ENCODE measurements around the gene MAD2L1BP.
A peak's percentile ranks its signal among the peaks of the same experiment; 100 is the strongest.

Gene MAD2L1BP

GRCh38 chr6:43667245-43668150 lies 31.9 kb downstream of the MAD2L1BP start:
- DNase-seq = peak; percentile 79

GRCh38 chr6:43668151-43669028 lies 32.8 kb downstream of the MAD2L1BP start:
- DNase-seq = peak; percentile 94

GRCh38 chr6:43669050-43669921 lies 33.6 kb downstream of the MAD2L1BP start:
- DNase-seq = no peak

DNA sequence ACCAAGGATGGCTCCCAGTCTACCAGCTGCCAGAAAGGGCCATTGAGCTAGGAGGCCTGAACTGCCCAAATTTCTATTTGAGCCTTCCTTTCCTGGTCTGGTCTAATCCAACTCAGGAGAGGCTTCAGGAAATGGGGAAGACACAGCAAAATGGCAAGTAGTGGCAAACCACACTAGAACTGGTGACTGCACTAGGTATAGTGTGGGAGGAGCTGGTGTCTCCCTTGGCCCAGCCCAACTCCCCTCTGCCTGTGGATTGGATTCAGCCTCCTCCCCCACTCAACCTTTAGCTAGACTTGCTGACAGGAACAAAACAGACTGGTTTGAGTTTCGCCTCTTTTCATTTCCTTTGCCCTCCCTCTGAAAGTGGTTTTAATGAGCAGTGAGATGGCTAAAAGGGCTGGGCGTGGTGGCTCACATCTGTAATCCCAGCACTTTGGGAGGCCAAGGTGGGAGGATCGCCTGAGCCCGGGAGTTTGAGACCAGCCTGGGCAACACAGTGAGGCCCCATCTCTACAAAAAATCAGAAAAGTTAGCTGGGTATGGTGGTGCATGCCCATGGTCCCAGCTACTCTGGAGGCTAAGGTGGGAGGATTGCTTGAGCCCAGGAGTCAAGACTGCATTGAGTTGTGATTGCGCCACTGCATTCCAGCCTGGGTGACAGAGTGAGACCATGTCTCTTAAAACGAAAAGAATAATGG lies 34.4 kb downstream of the MAD2L1BP start:
- peak; percentile 57 for DNase-seq

DNA sequence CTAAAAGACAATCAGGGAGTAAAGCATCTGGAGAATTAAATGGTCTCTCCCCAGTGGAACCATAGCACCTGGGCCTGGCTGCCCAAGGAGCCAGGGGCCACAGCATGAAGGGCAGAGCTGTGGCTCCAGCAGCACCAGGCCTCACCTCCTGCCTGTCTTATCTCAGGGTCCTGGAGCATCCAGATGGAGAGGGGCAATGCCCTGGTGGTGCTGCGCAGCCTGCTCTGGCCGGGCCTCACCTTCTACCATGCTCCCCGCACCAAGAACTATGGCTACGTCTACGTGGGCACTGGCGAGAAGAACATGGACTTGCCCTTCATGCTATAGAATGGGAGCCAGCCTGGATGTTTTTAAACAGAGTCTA lies 35.0 kb downstream of the MAD2L1BP start:
- DNase-seq = no peak

DNA sequence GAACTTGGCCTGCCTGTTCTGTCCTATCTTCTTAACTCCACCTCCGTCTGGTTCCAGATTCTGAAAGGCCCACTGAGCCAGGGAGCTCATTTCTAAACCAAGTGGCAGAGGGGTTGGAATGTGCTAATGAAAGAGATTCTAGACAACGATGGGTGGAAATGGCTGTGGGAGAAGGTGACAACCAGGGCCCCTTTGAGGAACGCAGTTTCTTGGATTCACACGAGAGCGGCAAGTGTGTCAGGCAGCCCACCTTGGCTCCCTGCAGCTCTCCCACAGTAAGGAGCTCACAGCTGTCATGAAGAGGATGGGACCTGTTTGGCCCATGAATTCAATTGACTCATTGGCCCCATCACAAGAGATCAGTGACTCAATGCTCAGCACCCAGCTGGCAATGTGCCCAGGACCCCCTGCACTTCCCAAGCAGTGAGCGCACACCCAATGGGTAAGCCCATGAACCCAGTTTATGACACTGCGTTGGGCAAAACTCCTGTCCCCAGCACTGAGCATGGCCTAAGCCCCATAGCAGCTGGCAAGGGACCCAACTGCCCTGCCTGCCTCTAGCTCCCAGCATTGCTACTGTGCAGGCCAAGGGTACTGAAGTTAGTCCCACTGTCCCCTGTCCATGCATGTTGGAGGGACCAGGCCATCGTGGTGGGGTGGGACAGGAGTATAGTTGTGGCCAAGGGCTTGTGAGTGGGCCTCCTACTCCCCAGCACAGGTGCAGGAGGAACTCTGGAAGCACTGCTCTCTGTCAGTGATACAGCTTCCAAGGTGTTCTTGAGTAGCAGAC lies 35.6 kb downstream of the MAD2L1BP start:
- DNase-seq = no peak

DNA sequence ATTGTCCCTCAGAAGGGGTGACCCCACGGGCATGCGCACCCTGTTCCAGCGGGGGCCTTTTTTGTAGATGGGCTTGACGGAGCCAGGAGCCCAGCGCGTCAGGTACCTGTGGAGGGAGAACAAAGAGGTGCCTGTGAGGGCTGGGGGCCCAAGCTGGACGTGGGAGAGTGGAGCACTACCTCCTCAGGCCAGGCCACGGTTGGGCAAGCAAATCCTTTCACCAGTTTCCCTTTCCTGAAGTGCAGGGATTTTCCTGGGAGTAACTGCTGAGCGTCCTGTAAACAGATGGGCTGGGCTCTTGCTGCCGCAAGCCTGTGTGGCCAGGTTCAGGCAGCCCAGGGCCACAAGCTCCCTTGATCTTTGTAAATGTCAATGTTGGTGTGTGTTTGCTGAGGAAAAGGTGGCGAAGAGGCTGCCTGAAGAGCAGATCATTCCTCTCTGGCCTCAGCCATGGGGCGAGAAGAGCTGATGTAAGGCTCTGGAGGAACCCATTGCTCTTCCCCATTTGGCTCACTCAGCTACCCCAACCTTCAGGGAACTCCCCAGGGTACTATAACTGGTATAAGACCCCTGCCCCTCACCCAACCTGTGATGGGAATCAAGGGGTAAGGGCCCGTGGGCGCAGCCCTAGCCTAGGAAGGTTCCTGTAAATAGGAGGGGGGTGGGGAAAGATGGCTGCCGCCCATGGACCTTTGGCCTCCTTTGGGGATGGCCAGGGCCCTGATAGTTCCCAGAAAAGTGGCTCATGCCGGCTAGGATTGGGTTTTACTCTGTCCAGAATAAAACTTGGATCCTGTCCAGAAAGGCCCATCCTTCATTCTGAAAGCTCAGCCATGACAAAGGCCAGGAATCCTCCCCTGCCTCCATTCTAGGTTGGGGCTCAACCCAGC lies 36.4 kb downstream of the MAD2L1BP start:
- DNase-seq = no peak

- no peak for DNase-seq
These were observed 37.9 kb downstream of the MAD2L1BP start for GRCh38 chr6:43673444-43674084.

DNA sequence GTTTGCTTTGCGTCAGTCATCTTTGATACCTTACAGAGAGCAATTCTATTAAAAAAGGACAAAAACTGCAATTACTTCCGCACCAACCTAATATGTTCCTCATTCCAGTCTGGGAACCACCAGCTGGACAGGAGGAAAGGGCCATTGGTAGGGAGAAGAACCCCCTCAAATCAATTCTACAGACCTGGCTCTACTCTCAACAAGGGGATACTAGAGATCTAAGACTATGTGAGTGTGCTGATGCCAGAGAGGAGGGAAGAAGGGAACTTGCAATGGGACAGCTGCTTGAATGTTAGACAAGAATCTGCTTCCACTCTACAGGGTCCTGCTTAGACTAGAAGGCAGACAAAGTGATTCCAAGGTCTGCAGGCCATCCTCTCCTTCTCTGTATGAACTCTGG lies 38.7 kb downstream of the MAD2L1BP start:
- DNase-seq = no peak

DNA sequence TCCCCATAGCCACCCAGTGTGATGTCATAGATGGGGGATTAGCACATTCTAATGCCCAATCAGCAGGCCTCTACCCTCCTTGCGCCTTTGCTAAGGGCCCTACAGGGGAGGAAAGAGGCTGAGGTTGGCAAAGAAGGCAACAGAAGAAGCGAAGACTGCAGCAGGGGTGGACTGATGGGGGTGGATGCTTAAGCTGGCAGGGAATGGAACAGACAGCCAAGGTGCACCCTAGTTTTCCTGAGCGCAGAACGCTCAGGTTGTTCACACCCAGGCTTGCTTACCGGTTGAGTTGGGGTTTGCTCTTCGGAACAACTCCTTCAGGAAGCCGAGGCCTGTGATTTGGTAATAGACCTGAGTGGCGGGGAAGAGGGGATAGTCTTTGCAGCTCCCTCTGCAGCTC lies 39.3 kb downstream of the MAD2L1BP start:
- DNase-seq = no peak

GRCh38 chr6:43676962-43677606 lies 41.4 kb downstream of the MAD2L1BP start:
- DNase-seq = no peak

DNA sequence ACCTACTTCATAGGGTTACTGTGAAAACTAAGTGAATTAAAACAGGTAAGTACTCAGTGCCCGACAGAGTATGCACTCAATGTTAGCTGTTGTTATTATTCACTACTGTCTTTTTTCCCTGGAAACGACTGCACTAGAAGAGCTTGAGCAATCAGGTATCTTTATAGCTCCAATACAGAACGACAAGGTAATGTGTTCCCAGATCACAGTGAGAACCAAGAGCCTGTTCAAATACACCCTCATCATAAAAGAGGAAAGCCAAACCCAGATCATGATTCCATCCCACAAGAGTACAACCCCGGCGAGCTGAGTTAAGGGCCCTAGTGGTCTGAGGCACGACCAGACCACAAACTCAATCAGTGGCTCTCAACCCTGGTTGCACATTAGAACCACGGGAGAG lies 42.1 kb downstream of the MAD2L1BP start:
- no peak for DNase-seq

- DNase-seq = no peak
These were observed 42.7 kb downstream of the MAD2L1BP start for GRCh38 chr6:43678341-43678740.

GRCh38 chr6:43679057-43679456 lies 43.4 kb downstream of the MAD2L1BP start:
- DNase-seq = no peak

GRCh38 chr6:43680308-43681200 lies 44.9 kb downstream of the MAD2L1BP start:
- DNase-seq = no peak

DNA sequence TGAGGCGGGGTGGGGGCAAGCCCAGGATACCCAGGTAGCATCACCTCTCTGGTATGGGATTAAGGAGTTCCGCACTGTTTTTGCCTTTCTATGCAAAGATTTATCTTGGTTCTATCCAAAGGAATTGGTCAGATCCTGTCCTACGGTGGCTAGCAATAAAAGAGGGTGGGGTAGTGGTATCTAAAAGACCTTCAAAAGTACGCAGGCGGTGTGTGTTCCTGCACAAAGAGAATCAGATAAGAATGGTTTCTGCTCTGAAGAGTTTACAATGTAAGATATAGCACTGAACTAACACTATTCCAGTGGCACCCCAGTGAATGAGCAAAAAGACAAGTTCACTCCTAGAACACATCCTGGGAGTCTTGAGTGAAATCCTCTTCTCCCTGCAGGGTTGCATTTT lies 45.7 kb downstream of the MAD2L1BP start:
- no peak for DNase-seq

DNA sequence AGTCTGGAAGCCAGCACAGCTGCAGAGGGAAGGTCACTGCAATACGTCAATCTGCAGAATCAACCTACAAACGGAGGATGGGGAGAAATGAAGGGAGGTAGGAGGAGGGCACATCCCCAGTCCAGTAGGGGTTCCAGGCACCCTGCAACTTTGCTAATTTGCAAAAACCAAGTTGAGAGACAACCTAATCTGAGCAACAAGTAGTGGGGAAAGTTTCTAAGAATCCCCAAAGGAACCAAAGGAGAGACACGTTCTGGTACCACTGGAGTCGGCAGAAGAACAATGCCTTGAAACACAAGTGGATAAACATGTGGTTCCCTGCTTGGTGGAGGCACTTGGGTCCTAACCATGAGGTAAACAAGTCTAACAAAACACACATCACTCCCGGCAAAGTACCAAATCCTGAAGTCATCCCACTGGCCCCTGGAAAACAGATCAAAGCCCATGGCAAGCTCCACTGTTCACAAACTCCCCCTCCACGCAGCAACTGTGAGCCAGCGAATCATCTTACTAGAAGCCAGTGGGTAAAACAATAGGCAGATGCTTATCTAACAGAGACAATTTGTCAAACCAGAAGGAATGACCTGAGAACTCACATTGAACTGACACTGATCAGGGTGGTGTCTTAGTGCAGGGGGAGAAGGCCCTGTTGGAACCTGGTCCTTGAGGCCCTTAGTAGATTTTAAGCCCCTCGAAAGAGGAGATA lies 47.2 kb downstream of the MAD2L1BP start:
- no peak for DNase-seq

All from NCI-H510A treated with DMSO at 0.1 percent for 48 hours (cell line).